H9 (cell line): ENCODE results near the gene MTHFD1. TPM values are rescaled to one million over a fixed set of nuclear protein-coding genes. Genes with fewer than 3 reads are reported as not detected.

ENCODE experiments used
- DNase-seq: peaks from one replicate; pipeline ENCODE4 v3.0.0-alpha.2; 2017
- H2AFZ ChIP-seq: one replicate; pipeline ENCODE4 v1.6.1; 2013; ENCODE audit warnings: mild to moderate bottlenecking, low read length, control low read depth, moderate library complexity
- H2AK5ac ChIP-seq: 2 replicates; pipeline ENCODE4 v1.6.1; 2013; ENCODE audit warnings: low read length, control low read depth, mixed read lengths; ENCODE audit not compliant: insufficient read length
- H2BK120ac ChIP-seq: one replicate; pipeline ENCODE4 v1.6.1; 2013; ENCODE audit warnings: low read depth, mild to moderate bottlenecking, low read length, control low read depth, inconsistent platforms; ENCODE audit not compliant: poor library complexity, severe bottlenecking
- H2BK12ac ChIP-seq: 2 replicates; pipeline ENCODE4 v1.6.1; 2013; ENCODE audit warnings: low read length, control low read depth, mixed read lengths, low read depth; ENCODE audit not compliant: insufficient read length
- H2BK15ac ChIP-seq: 2 replicates; pipeline ENCODE4 v1.6.1; 2013; ENCODE audit warnings: low read depth, low read length, control low read depth
- H2BK20ac ChIP-seq: one replicate; pipeline ENCODE4 v1.6.1; 2013; ENCODE audit warnings: low read depth, mild to moderate bottlenecking, low read length, control low read depth, inconsistent platforms; ENCODE audit not compliant: poor library complexity, severe bottlenecking
- H2BK5ac ChIP-seq: 2 replicates; pipeline ENCODE4 v1.6.1; 2013; ENCODE audit warnings: low read length, control low read depth, mixed read lengths; ENCODE audit not compliant: insufficient read length
- H3K14ac ChIP-seq: 2 replicates; pipeline ENCODE4 v1.6.1; 2013; ENCODE audit warnings: low read length, control low read depth; ENCODE audit not compliant: insufficient read depth
- H3K18ac ChIP-seq: 2 replicates; pipeline ENCODE4 v1.6.1; 2013; ENCODE audit warnings: low read depth, mild to moderate bottlenecking, mixed read lengths, low read length, control low read depth; ENCODE audit not compliant: insufficient read length
- H3K23ac ChIP-seq: 2 replicates; pipeline ENCODE4 v1.6.1; 2013; ENCODE audit warnings: low read length, control low read depth, mixed read lengths, low read depth; ENCODE audit not compliant: insufficient read length
- H3K23me2 ChIP-seq: 2 replicates; pipeline ENCODE4 v1.6.1; 2013; ENCODE audit warnings: low read depth, mild to moderate bottlenecking, mixed read lengths, low read length, control low read depth; ENCODE audit not compliant: insufficient read length, poor library complexity, severe bottlenecking
- H3K27ac ChIP-seq: 2 replicates; pipeline ENCODE4 v1.5.1; 2013; ENCODE audit warnings: low read length, control low read depth, mixed read lengths, low read depth; ENCODE audit not compliant: insufficient read length
- H3K27me3 ChIP-seq: 2 replicates; pipeline ENCODE4 v1.6.1; 2013; ENCODE audit warnings: low read length, control low read depth, inconsistent platforms; ENCODE audit not compliant: insufficient read depth
- H3K4ac ChIP-seq: 2 replicates; pipeline ENCODE4 v1.6.1; 2013; ENCODE audit warnings: low read depth, mild to moderate bottlenecking, control low read depth, inconsistent platforms, low read length, moderate library complexity
- H3K4me1 ChIP-seq: 2 replicates; pipeline ENCODE4 v1.6.1; 2013; ENCODE audit warnings: low read length, control low read depth, inconsistent platforms; ENCODE audit not compliant: insufficient read depth
- H3K4me2 ChIP-seq: 2 replicates; pipeline ENCODE4 v1.6.1; 2013; ENCODE audit warnings: low read length, control low read depth, mixed read lengths; ENCODE audit not compliant: insufficient read length, insufficient read depth
- H3K56ac ChIP-seq: 2 replicates; pipeline ENCODE4 v1.6.1; 2013; ENCODE audit warnings: low read depth, mild to moderate bottlenecking, mixed read lengths, low read length, control low read depth; ENCODE audit not compliant: insufficient read length
- H3K79me1 ChIP-seq: 2 replicates; pipeline ENCODE4 v1.6.1; 2013; ENCODE audit warnings: low read depth, mild to moderate bottlenecking, moderate library complexity, low read length, control low read depth, inconsistent platforms; ENCODE audit not compliant: insufficient read depth, poor library complexity, severe bottlenecking
- H3K79me2 ChIP-seq: 2 replicates; pipeline ENCODE4 v1.6.1; 2013; ENCODE audit warnings: low read length, control low read depth, inconsistent platforms; ENCODE audit not compliant: insufficient read depth
- H3K9ac ChIP-seq: 2 replicates; pipeline ENCODE4 v1.6.1; 2013; ENCODE audit warnings: low read length, control low read depth, mixed read lengths; ENCODE audit not compliant: insufficient read length; ENCODE audit errors: extremely low read depth
- H3K9me3 ChIP-seq: one replicate; pipeline ENCODE4 v1.6.1; 2013; ENCODE audit warnings: low read depth, low read length, inconsistent platforms; ENCODE audit not compliant: control insufficient read depth
- H3T11ph ChIP-seq: one replicate; pipeline ENCODE4 v1.6.1; 2013; ENCODE audit warnings: mild to moderate bottlenecking, low read length, control low read depth, inconsistent platforms
- H4K20me1 ChIP-seq: one replicate; pipeline ENCODE4 v1.6.1; 2013; ENCODE audit not compliant: control insufficient read depth, insufficient read length, insufficient read depth
- H4K5ac ChIP-seq: 2 replicates; pipeline ENCODE4 v1.6.1; 2013; ENCODE audit warnings: low read depth, mild to moderate bottlenecking, mixed read lengths, low read length, control low read depth; ENCODE audit not compliant: insufficient read length
- H4K8ac ChIP-seq: replicated peaks from 2 replicates; pipeline ENCODE4 v1.6.1; 2013; ENCODE audit warnings: low read length, control low read depth, mixed read lengths, low read depth; ENCODE audit not compliant: insufficient read length
- H4K91ac ChIP-seq: 2 replicates; pipeline ENCODE4 v1.6.1; 2013; ENCODE audit warnings: low read depth, mild to moderate bottlenecking, moderate library complexity, mixed read lengths, low read length, control low read depth; ENCODE audit not compliant: insufficient read length
- H3K27ac Mint-ChIP-seq, 3 experiments: 2 replicates in 2 of 3; 3 replicates in 1 of 3; pipeline ENCODE4 v1.8.0; 2020 to 2021; ENCODE audit warnings: mixed read lengths in 3 of 3, mild to moderate bottlenecking in 1 of 3, moderate library complexity in 1 of 3
- H3K27me3 Mint-ChIP-seq: 2 replicates; pipeline ENCODE4 v1.8.0; 2021; ENCODE audit warnings: low read depth, mild to moderate bottlenecking, moderate library complexity, mixed read lengths
- H3K36me3 Mint-ChIP-seq, 3 experiments: 2 replicates in 2 of 3; 3 replicates in 1 of 3; pipeline ENCODE4 v1.8.0; 2020 to 2021; ENCODE audit warnings: low read depth in 3 of 3, mixed read lengths in 3 of 3; ENCODE audit not compliant: insufficient read depth in 1 of 3
- H3K4me1 Mint-ChIP-seq, 2 experiments: 2 replicates each; pipeline ENCODE4 v1.8.0; 2020; ENCODE audit warnings: mixed read lengths in 2 of 2
- H3K4me3 Mint-ChIP-seq, 2 experiments: 2 replicates in 1 of 2; 3 replicates in 1 of 2; pipeline ENCODE4 v1.8.0; 2020 to 2021; ENCODE audit warnings: mild to moderate bottlenecking in 2 of 2, mixed read lengths in 2 of 2, moderate library complexity in 1 of 2
- H3K9me3 Mint-ChIP-seq, 2 experiments: 2 replicates in 1 of 2; 3 replicates in 1 of 2; pipeline ENCODE4 v1.8.0; 2020; ENCODE audit warnings: mild to moderate bottlenecking in 2 of 2, mixed read lengths in 2 of 2, moderate library complexity in 1 of 2
- WGBS: extraction: QIAGEN DNeasy Blood & Tissue Kit; methylation state at CpG from one replicate; pipeline ENCODE4 v1.1.7; 2013; ENCODE audit warnings: missing lambda C conversion rate, low lambda C conversion rate, mixed read lengths; ENCODE audit not compliant: insufficient read length; ENCODE audit errors: extremely low coverage; 5-methylcytosine and 5-hydroxymethylcytosine counted together
- total RNA-seq: library from RNA; stranded (reverse); gene quantifications from 2 replicates; pipeline ENCODE4 v1.2.1, GENCODE V29; 2021
- TF ChIP-seq, protein P1 (sequence below): fragments of 200-600 bp; sonication (generic); conservative IDR thresholded peaks from 3 replicates; pipeline ENCODE4 v1.8.0; 2021; ENCODE audit warnings: antibody characterized with exemption, mild to moderate bottlenecking

Gene MTHFD1
- total RNA-seq, 1 experiment from 2014 or later = 203 TPM

DNA sequence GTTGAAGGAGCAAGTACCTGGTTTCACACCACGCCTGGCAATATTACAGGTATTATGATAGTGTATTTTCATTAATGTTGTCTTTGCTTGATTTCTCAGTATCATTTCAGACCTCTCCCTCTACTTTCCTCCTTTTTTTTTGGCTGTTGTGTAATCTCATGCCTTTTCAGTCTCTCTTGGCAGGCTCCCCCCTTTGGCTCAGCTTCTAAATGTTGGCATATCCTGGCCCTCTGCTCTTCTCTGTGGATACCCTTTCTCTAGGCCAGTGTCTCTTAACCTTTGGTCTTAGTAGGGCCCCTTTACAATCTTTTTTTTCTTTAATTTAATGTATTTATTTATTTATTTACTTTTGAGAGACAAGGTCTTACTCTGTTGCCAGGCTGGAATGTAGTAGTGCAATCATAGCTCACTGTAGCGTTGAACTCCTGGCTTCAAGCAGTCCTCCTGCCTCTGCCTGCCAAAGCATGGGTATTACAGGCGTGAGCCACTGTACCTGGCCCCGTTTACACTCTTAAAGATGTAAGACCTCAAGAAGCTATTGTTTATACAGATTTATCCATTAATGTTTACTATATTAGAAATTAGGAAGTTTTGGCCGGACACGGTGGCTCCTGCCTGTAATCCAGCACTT lies 12.8 kb downstream of the MTHFD1 start:
- Histone ChIP-seq H2BK5ac (no peak overlapping the region), H4K20me1 (no peaks in the 10 kb centered on the region), H3K27me3 (no peaks in the 10 kb centered on the region), H2BK12ac (no peak overlapping the region), H2AFZ (no peak overlapping the region), H3K23ac (no peak overlapping the region), H2BK15ac (no peak overlapping the region), H3K4me1 (no peaks in the 10 kb centered on the region), H3T11ph (no peak overlapping the region), H4K91ac (no peak overlapping the region), H3K79me1 (peaks cover 5% of the 10 kb centered on the region), H3K56ac (no peak overlapping the region), H3K14ac (no peak overlapping the region), H3K27ac (no peak overlapping the region), H3K4me2 (no peak overlapping the region), H3K79me2 (peaks cover 10% of the 10 kb centered on the region; the same call in 1 of the 2 replicates), H3K18ac (no peak overlapping the region), H4K8ac (no peak overlapping the region), H4K5ac (no peak overlapping the region), H3K9ac (no peak overlapping the region), H3K23me2 (no peaks in the 10 kb centered on the region), H2BK120ac (no peak overlapping the region), H2BK20ac (no peak overlapping the region), H2AK5ac (no peak overlapping the region), H3K4ac (no peak overlapping the region), H3K9me3 (no peaks in the 10 kb centered on the region)
- Mint-ChIP-seq H3K27me3 (no peaks in the 10 kb centered on the region), H3K36me3 (peaks cover 26 to 43% (median 27%) of the 10 kb centered on the region in 3 experiments), H3K9me3 (no peaks in the 10 kb centered on the region), H3K4me1 (peaks cover 0 to 5% of the 10 kb centered on the region in 2 experiments; a peak in 2 of 4 replicates), H3K4me3 (no peak overlapping the region), H3K27ac (peak overlapping the region in 2 of 3 experiments; percentile 56 to 64; a peak in 4 of 7 replicates)
- TF ChIP-seq, protein P1, sequence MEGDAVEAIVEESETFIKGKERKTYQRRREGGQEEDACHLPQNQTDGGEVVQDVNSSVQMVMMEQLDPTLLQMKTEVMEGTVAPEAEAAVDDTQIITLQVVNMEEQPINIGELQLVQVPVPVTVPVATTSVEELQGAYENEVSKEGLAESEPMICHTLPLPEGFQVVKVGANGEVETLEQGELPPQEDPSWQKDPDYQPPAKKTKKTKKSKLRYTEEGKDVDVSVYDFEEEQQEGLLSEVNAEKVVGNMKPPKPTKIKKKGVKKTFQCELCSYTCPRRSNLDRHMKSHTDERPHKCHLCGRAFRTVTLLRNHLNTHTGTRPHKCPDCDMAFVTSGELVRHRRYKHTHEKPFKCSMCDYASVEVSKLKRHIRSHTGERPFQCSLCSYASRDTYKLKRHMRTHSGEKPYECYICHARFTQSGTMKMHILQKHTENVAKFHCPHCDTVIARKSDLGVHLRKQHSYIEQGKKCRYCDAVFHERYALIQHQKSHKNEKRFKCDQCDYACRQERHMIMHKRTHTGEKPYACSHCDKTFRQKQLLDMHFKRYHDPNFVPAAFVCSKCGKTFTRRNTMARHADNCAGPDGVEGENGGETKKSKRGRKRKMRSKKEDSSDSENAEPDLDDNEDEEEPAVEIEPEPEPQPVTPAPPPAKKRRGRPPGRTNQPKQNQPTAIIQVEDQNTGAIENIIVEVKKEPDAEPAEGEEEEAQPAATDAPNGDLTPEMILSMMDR = no peak
- no peak for DNase-seq
- WGBS = no CpG with 5 or more reads among the region's 6 CpGs
